ENCODE results near the gene GPR158.
A peak's percentile ranks its signal among the peaks of the same experiment; 100 is the strongest.

GPR158 gene

DNA sequence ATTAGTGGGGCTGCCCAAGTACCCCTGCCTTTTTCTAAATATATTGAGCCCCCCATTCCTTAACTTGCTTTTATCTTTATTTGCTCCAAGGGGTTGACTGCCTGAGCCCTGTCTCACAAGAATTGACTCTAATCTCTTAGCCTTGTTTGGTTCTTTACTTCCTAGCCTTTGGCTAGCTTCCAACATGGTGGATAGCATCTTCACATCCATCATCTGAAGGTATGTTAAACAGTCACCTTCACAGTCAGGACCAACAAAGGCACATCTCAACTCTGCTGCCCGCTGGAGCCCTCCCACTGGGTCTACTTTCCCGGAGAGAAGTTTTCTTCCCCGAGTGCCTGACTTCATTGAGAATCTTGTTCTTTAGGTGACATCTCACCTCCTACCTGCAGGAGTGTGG lies 329.5 kb downstream of the GPR158 start:
- DNase-seq (ENCODE audit: low spot score), result no peak

- DNase-seq (ENCODE audit: low spot score), result no peak
Measured at GRCh38 chr10:25504838-25505237, 330.0 kb downstream of the GPR158 start.

- no peak for DNase-seq (ENCODE audit: low spot score)
Measured at GRCh38 chr10:25505466-25505865, 330.7 kb downstream of the GPR158 start.

DNA sequence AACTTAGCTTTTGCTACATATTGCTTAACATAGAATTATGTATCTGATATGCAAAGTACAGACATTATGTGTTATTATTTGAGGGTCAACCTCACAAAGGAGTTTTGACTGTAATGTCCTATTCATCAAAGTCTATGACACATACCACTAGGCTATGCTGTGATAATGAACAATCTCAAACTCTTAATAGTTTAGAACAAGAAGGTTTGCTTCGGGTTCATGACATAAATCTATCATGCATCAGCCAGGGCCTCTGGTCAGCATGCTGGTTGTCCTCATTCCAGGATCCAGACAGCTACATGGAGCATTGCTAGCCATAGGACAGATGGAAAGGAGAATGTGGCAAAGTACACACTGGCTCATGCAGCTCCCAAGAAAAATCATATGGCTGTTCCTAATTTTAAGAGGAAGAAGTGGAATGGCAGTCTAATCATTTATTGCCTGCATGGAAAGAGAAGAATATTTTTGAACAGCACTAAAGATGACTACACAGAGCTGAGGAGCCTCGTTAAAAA lies 332.1 kb downstream of the GPR158 start:
- no peak for DNase-seq (ENCODE audit: low spot score)

DNA sequence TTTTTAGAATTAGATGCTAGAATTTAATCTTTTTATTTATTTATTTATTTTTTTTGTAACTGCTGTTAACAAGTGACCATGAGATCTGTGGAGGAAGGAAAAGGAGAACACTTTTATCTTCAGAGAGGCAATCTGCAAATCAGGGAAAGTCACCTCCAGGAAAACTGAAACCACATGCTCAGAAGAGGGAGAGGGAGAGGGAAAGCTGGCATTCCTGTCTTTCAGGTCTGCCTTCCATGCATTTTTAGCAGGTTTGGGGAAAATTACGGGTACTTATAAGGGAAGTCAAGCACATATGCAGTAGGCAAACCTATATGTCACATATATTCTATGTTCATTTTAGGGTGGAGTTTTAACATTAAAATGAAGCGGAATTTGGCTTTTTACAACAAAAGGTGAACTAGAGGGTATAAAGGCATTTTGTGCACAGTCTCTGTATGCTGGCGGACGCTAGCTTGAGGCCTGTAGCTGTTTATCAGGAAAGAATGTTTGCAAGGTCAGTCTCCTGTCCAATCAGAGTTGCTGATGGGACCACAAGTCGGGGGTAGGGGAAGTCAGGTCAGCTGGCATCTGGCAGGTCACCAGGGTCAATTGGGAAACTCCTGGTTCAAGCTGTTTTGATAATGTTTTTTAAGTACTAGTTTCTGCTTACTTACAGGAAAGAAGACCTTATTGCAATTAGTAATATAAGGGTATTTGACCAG lies 333.5 kb downstream of the GPR158 start:
- no peak for DNase-seq (ENCODE audit: low spot score)

GRCh38 chr10:25509151-25509550 lies 334.4 kb downstream of the GPR158 start:
- DNase-seq (ENCODE audit: low spot score), result no peak

DNA sequence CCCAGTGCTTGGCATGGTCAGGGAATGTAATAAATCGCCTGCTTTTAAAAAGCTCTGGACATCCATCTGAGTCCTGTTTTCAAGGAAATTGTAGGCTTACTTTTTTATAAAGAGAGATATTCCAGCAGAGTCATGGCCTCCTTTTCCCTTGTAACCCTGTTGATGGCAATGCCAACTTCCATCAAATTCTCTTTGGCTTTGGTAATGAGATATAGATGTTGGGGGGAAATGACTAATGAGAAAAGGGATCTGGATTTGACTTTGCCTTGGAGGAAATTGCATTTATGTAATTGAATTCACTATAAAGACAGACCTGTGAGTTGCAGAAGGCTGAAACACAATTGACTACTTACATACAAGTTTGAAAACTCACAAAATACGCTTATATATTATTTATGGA lies 347.5 kb downstream of the GPR158 start:
- DNase-seq (ENCODE audit: low spot score), result no peak

DNA sequence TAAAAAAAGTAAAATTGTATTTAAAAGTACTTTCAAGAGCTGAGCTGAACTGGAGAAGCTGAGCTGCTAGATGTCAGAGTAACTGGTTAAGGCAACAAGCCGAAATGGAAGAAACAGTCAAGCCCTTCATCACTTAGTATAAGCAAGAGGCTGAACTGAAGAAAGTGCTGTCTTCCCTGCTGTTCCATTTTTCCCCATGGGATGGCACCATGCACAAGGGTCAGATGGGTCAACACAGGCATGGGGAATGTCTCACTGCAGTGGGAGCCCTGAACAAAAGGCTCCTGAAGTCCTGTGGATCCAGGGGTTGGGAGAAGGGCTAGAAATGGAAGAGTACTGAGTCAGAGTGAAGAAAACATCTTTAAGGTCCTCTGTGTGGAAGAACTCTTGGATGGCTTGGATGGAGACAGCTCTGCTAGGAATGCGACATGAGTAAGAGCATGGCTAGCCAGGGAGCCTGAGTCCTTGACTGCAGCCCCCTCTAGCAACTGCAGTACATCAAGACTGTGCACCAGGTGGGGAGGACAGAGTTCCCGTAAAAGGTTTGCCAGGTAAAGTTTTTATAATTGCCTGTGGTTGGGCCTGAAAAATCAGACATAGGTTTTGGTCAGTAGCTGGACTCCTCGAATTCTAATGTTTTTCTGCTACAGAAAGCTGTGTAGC lies 348.3 kb downstream of the GPR158 start:
- no peak for DNase-seq (ENCODE audit: low spot score)

GRCh38 chr10:25530306-25530705 lies 355.5 kb downstream of the GPR158 start:
- DNase-seq (ENCODE audit: low spot score), result no peak

- no peak for DNase-seq (ENCODE audit: low spot score)
Measured at GRCh38 chr10:25531457-25532061, 356.8 kb downstream of the GPR158 start.

GRCh38 chr10:25532213-25532612 lies 357.4 kb downstream of the GPR158 start:
- DNase-seq (ENCODE audit: low spot score), result no peak

- DNase-seq (ENCODE audit: low spot score), result no peak
Measured at GRCh38 chr10:25536027-25536426, 361.2 kb downstream of the GPR158 start.

GRCh38 chr10:25547382-25547781 lies 372.6 kb downstream of the GPR158 start:
- DNase-seq (ENCODE audit: low spot score), result peak; percentile 4

- no peak for DNase-seq (ENCODE audit: low spot score)
Measured at GRCh38 chr10:25552283-25552919, 377.6 kb downstream of the GPR158 start.

GRCh38 chr10:25555865-25556264 lies 381.1 kb downstream of the GPR158 start:
- DNase-seq (ENCODE audit: low spot score), result no peak

- DNase-seq (ENCODE audit: low spot score), result peak; percentile 33
Measured at GRCh38 chr10:25556457-25556856, 381.7 kb downstream of the GPR158 start.

DNA sequence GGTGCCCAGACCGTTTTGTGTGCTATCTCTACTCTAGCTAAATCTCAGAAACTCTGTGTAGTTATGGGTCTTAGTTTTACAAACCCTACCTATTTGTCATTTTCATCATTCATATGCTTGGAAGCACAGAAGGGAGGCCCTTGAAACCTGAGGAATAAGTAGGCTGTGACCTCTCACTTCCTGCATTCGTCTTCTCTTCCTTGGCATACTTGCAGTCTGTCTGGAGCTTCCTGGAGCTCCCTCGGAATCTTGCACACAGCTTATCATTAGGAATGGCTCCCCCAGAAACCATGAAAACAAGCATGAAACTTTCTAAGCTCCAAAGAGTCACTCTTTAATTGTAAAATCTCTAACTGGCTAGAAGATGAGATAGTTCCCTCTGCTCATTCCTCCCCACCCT lies 382.3 kb downstream of the GPR158 start:
- no peak for DNase-seq (ENCODE audit: low spot score)

GRCh38 chr10:25561758-25562157 lies 387.0 kb downstream of the GPR158 start:
- no peak for DNase-seq (ENCODE audit: low spot score)

- DNase-seq (ENCODE audit: low spot score), result no peak
Measured at GRCh38 chr10:25562547-25562946, 387.7 kb downstream of the GPR158 start.

- DNase-seq (ENCODE audit: low spot score), result no peak
Measured at GRCh38 chr10:25564351-25564750, 389.6 kb downstream of the GPR158 start.

GRCh38 chr10:25565570-25565969 lies 390.8 kb downstream of the GPR158 start:
- no peak for DNase-seq (ENCODE audit: low spot score)

- DNase-seq (ENCODE audit: low spot score), result no peak
Measured at GRCh38 chr10:25573316-25573715, 398.5 kb downstream of the GPR158 start.

GRCh38 chr10:25575343-25575742 lies 400.5 kb downstream of the GPR158 start:
- no peak for DNase-seq (ENCODE audit: low spot score)

Measured in kidney capillary endothelial cell (primary cell).